ENCODE data around the gene PDE9A.
"Not testable (repeated sequence)": the region's sequence is repeated elsewhere in the genome, so short reads cannot be mapped to it uniquely, and the experiment has no call there.

The PDE9A gene

GRCh38 chr21:42690586-42690985 is 37.2 kb downstream of the PDE9A start:
- DNase-seq = no peak

DNA sequence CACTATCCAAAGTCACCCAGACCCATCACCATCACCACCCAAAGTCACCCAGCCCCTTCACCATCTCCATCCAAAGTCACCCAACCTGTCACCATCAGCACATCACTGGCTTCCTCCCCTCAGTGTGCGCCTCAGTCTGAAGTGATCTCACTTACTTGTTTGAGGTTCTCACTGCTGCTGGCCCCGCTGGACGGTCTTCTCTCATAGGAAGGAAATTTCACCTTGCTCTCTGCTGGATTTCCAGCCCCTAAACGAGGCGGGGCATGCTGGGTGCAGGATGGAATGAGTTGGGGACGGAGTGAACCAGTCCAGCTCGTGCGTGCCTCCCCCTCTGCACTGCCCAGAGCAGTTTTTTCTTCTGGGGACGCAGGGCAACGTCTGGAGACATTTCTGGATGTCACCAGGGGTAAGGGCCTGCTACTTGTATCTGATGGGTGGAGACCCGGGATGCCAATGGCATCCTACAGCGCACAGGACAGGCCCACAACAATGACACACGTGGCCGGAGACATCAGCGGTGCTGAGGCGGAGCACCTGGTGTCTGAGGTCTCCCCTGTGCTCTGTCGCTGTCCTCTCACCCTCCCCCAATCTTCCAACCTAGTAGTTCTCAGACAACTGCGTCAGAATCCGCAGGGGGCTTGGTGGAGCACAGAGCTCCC is 38.6 kb downstream of the PDE9A start:
- DNase-seq = no peak

GRCh38 chr21:42692688-42693087 is 39.3 kb downstream of the PDE9A start:
- DNase-seq = no peak

GRCh38 chr21:42694751-42695696 is 41.6 kb downstream of the PDE9A start:
- DNase-seq = no peak

DNA sequence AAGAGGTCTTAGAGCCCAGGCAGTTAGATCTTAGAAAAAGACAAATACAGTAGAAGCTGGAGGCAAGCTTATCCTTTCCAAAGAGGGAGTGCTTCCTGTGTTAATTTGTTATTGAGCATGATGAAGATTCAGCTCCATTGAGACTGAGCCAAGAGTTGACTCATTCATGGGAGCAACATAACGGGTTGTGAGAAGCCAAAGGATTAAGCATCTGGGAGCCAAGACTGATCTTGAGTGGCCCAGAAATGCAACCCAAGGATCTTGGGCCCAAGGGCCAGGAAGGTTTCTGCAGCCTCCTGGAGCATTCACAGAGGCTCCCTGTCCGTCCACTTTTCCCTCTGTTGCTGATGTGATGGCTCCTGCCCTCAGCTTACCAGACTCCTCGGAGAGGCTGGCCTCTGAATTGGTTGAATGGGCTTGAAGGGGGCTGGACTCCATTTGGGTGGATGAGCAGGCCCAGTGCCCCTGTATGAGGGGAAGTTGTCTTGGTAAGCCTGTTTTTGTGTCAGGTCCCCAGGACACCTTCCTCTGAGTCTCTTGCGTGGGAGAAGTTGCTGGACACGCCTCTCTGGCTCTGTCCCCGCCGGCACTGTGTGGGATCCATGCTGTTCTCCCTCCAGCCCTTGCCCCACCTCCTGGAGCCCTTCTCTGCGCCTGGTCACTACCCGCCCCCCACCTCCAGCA is 42.4 kb downstream of the PDE9A start:
- DNase-seq = no peak

DNA sequence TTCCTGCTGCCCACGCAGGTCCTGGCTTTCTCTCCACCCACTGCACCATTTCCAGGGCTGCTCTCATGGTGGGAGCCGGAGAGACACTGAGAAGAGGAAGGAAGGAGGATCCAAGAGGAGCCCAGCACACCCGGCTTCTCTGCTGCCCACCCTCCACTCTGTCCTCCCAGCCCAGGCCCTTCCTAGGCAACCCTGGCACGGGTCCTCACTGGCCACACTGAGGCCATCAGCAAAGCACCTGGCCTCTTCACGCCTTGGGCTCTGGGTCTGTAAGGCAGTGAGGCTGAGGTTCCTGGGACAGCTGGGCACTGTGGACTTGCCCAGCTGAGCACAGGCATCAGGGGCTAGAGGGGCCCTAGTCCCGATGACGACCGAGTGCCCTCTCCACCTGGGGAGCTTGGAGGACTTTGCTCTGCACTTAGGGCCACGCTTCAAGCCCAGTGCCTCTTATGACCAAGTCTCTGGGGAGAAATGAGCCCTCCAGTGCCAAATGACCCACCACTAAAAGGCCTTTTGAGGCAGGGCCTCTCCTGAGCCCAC is 43.1 kb downstream of the PDE9A start:
- DNase-seq = no peak

GRCh38 chr21:42698733-42699132 is 45.3 kb downstream of the PDE9A start:
- DNase-seq = no peak

- DNase-seq = no peak
Observed at GRCh38 chr21:42699196-42699595, 45.8 kb downstream of the PDE9A start.

DNA sequence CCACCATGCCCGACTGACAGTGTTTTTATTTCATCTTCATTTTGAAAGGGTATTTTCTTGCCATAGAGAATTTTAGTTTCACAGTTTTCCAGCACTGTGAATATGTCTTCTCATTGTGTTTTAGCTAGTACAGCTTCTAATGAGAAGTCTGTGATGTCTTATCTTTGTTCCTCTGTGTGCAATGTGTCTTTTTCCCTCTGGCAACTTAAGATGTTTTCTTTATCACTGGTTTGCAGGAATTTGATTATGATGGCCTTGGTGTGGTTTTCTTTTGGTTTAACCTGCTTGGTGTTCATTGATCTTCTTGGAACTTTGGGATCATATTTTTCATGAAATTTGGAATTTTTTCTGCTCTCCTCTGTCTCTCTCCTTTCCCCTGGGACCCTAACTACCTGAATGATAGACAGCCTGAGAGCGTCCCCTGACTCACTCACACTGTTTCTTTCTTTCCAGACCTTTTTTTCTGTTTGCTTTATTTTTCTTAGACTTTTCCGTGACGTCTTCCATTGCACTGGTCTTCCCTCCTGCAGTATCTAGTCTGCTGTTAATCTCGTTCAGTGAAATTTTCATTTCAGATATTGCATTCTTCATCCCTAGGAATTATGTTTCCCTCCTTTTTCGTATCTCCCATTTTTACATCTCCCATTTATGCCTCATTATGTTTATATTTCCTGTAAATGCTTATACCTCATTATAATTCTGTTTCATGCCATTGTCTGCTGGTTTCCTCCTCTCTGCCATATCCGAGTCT is 48.5 kb downstream of the PDE9A start:
- no peak for DNase-seq

GRCh38 chr21:42702720-42703119 is 49.3 kb downstream of the PDE9A start:
- DNase-seq = no peak

GRCh38 chr21:42703136-42703908 is 49.9 kb downstream of the PDE9A start:
- DNase-seq = no peak

DNA sequence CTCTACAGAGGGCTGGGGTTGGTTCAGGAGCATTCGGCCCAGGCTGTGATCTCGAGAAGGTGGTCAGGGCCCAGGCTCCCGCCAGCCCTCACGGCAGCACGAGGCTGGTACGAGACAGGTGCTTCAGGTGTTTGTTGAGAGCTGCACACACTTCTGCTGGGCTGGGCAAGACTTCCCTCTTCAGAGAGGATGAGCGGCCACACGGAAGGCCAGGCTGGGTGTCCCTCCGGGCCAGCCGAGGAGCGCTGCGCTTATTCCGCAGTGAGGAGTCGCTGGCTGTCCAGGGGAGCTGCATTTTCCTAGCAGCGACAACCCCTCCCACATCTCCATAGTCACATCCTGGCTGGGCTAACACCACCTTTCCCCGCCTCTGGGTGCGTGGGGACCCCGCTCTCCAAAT is 50.5 kb downstream of the PDE9A start:
- DNase-seq = no peak

DNA sequence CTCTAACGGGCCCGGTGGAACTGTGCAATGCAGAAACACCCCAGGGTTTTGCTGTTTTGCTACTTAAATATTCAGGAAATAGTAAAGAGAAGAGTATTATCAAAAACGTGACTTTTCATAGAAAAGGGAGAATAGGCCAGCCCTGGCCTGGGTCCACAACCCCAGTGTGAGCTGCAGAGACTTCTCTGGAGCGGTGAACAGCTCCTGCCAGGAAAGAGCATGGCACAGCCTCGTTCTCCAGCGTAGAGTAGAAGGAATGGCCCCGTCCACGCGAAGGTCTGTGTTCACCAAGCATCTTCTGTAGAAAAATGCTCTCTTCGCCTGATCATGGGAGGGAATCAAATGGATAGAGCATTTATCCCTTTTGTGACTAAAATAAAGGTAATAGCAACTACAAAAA is 51.4 kb downstream of the PDE9A start:
- no peak for DNase-seq

DNA sequence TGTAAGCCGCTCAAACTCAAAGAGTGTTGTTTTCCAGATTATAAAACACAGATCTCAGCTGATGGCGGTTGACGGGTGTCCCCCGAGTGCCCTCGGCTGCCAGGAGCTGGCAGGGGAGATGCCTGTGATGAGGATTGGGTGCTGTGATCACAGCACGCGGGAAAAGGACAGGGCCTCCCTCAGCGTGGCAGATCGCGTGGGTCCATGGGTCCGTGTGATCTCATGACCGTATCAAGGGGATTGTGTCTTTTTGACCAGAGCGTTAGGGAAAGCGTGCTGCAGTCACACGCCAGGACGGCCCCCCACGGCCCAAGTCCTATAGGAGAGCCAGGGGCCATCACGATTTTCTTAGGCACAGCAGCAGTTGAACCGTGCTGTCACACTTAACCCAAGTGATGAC is 51.9 kb downstream of the PDE9A start:
- DNase-seq = no peak

DNA sequence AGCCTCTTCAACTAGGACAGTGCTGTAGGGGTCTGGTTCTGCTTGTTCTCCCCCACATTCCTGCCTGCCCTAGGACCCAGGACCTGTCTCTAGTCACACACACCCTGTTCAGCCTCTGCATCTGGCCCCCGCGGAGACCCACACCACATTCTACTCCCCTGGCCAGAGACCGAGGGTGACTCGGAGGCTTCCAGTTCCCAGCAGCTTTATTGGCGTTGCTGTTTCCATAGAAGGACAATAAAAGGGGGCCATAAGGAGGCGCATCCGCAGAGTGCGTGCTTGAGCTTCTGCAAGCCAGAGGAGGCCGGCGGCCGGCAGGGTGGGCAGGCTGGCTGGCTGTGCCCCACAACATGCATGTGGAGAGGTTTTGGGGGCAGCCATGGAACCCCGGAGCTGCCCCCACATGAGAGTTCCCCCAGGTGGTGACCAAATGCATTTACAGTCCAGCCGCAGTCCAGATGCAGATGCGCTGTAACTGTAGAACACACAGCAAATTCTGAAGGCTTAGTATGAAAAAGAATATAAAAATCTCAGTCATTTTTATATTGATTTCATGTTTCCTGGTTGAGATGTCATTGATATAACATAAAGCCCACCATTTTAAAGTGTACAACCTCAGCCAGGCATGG is 52.4 kb downstream of the PDE9A start:
- no peak for DNase-seq

DNA sequence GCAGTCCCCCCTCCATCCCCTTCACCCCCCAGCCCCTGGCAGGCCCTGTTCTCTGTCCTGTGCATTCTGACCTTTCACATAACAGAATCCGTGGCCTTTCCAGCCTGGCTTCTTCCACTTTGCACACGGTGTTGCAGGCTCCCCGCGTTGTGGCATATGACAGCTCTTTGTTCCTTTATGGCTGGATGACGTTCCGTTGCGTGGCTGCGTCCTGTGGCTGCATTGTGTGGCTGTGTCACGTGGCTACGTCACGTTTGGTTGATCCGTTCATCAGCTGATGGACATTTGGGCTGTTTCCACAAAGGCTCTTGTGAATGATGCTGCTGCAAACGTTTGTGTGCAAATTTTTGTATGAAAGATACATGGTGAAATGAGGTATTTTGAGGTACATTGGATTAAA is 53.3 kb downstream of the PDE9A start:
- DNase-seq = no peak

DNA sequence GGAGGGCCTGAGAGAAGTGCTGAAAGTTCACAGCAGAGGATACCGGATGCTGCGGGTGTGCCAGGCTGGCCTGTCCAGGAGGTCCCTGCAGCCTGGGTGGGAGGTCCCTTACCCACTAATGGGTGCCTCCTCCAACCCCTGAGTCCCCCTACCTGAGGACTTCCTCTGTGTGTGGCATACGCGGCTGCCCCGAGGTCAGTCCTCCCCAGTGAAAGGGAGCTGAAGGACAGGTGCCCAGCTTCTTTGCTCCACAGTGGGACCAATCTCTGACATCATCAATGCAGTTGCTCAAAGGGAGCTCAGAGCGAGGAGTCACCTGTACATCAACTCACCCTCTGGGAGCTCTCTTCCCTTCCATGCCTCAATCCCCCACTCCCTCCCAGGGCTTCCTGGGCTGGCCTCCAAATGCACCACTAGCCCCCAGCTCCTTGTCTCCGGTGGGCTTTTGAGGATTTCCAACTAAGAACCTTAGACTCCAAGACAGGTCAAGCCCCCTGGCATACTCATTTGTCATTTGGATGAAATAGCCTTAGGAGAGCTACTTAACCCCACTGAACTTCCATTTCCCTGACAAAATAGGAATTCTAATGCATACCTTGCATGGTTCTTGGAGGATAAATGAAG is 53.9 kb downstream of the PDE9A start:
- no peak for DNase-seq

- no peak for DNase-seq
Observed at GRCh38 chr21:42708107-42708506, 54.7 kb downstream of the PDE9A start.

DNA sequence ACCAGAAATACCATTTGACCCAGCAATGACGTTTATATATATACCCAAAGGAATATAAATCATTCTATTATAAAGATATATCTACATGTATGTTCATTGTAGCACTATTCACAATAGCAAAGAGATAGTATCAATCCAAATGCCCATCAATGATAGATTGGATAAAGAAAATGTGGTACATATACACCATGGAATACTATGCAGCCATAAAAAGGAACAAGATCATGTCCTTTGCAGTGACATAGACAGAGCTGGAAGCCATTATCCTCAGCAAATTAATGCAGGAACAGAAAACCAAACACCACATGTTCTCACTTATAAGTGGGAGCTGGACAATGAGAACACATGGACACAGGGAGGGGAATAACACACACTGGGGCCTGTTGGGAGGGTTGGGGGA is 55.5 kb downstream of the PDE9A start:
- not testable (repeated sequence) for DNase-seq

GRCh38 chr21:42711667-42712066 is 58.2 kb downstream of the PDE9A start:
- DNase-seq = no peak

DNA sequence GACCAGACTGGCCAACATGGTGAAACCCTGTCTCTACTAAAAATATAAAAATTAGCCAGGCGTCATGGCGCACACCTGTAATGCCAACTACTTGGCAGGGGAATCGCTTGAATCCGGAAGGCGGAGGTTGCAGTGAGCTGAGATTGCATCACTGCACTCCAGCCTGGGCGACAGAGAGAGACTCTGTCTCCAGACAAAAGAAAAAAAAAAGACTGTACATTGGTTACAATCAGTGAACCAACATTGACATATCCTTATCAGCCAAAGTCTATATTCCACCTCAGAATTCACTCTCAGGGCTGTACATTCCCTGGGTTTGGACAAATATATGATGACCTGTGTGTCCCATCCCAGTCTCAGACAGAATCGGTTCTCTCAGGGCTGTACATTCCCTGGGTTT is 62.0 kb downstream of the PDE9A start:
- DNase-seq = not testable (repeated sequence)

Data from activated CD4-positive, alpha-beta T cell treated with anti-CD3 and anti-CD28 coated beads for 1 hour (primary cell).